GM18499 (cell line): ENCODE measurements around the gene NXPE2.
"Not testable (repeated sequence)": the region's sequence is repeated elsewhere in the genome, so short reads cannot be mapped to it uniquely, and the experiment has no call there.

Experiments
- ATAC-seq: cut with Tn5 transposase; IDR thresholded peaks from one replicate; pipeline ENCODE4 v1.9.1; 2021; ENCODE audit warnings: moderate number of reproducible peaks; ENCODE audit not compliant: insufficient read depth, unreplicated experiment

Gene NXPE2

GRCh38 chr11:114678125-114679036 lies at the start of gene NXPE2:
NXPE2 (plus strand) TSS chr11:114678527; CDS start chr11:114678576, 49 bp downstream.
- ATAC-seq = no peak

- ATAC-seq = not testable (repeated sequence)
Measured at GRCh38 chr11:114631445-114631965, 46.8 kb upstream of the NXPE2 start.

DNA sequence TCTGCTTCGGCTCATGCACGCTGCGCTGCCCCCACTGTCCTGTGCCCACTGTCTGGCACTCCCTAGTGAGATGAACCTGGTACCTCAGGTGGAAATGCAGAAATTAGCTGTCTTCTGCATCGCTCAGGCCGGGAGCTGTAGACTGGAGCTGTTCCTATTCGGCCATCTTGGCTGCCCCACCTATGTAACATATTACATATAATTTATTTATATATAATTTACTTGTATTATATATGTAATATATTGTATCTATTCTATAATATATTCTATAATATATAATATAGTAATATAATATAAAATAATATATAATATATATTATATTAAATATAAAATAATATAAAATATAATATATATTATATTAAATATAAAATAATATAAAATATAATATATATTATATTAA lies 38.9 kb upstream of the NXPE2 start:
- not testable (repeated sequence) for ATAC-seq

- ATAC-seq = no peak
Measured at GRCh38 chr11:114650661-114651060, 27.7 kb upstream of the NXPE2 start.

DNA sequence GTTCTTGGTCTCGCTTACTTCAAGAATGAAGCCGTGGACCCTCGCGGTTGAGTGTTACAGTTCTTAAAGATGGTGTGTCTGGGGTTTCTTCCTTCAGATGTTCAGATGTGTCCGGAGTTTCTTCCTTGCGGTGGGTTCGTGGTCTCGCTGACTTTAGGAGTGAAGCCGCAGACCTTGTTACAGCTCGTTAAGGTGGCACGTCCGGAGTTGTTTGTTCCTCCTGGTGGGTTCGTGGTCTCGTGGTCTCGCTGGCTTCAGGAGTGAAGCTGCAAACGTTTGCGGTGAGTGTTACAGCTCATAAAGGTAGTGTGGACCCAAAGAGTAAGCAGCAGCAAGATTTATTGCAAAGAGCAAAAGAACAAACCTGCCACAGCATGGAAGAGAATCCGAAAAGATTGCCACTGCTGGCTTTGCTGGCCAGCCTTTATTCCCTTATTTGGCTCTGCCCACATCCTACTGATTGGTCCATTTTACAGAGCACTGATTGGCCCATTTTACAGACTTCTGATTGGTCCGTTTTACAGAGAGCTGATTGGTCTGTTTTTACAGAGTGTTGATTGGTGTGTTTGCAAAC lies 27.1 kb upstream of the NXPE2 start:
- no peak for ATAC-seq

GRCh38 chr11:114653148-114653547 lies 25.2 kb upstream of the NXPE2 start:
- ATAC-seq = no peak

DNA sequence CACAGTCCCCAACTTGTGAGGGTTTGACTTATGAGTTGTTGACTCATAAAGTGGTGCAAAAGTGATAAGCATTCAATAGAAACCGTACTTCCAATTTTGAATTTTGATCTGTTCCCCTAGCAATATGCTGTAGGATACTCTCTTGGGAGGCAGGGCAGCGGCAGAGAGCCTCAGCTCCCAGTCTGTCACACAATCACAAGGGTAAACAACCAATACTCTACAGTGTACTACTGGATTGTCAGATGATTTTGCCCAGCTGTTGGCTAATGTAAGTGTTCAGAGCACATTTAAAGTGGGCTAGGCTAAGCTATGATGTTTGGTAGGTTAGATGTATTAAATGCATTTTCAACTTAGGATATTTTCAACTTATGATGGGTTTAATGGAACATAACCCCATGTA lies 13.7 kb upstream of the NXPE2 start:
- ATAC-seq = no peak

- no peak for ATAC-seq
Measured at GRCh38 chr11:114666760-114667159, 11.6 kb upstream of the NXPE2 start.

GRCh38 chr11:114668109-114668508 lies 10.2 kb upstream of the NXPE2 start:
- ATAC-seq = no peak

GRCh38 chr11:114673661-114674060 lies 4.7 kb upstream of the NXPE2 start:
- ATAC-seq = no peak

DNA sequence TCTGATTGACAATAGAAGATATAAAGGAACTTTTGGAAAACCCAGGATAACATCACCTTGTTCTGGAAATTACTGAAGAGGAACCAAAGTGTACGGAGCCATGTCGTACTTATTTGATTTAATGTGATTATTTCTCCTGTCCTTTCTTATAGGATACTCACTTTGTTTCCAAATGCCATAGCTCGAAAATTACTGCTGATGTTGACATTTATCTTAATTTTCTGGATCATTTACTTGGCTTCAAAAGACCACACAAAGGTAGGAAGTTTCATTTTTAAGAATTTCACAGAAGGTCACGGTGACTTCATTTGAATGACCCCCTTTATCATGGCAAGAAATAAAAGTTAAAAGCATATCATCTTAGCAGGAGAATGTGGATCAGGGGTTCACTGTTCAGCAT lies 1.2 kb downstream of the NXPE2 start:
- no peak for ATAC-seq

DNA sequence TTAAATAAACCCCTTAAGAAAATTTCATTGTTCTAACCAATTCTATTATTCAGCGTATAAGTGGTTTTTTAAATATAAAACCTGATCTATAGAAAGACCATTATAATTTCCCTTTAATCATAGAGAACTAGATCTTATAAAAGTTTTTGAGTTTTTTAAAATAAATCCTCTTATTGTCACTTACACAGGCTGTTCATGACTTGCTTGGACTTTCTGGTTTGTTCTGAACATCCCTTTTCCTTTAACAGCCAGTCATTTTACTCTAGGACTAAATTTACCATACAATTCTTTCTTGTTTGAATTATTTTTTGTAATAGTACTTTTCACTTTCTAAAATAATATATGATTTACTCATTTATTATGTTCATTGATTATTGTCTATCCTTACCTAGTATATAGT lies 4.7 kb downstream of the NXPE2 start:
- ATAC-seq = no peak

- no peak for ATAC-seq
Measured at GRCh38 chr11:114684636-114685035, 6.3 kb downstream of the NXPE2 start.

GRCh38 chr11:114685097-114685496 lies 6.8 kb downstream of the NXPE2 start:
- no peak for ATAC-seq

GRCh38 chr11:114705280-114706024 lies 27.1 kb downstream of the NXPE2 start:
- ATAC-seq = no peak

DNA sequence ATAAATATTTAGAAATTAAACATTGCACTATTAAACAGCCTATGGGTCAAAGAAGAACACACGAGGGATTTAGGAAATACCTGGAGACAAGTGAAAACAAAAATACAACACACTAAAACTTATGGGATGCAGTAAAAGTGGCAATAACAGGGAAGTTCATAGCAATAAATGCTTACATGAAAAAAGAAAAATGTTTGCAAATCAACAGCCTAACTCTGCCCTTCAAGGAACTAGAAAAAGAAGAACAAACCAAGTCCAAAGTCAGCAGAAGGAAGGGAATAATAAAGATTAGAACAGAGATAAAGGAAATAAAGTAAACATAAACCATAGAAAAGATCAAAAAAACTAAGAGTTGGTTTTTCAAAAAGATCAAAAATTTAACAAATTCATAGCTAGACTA lies 31.6 kb downstream of the NXPE2 start:
- ATAC-seq = no peak

- ATAC-seq = no peak
Measured at GRCh38 chr11:114713756-114714155, 35.4 kb downstream of the NXPE2 start.

DNA sequence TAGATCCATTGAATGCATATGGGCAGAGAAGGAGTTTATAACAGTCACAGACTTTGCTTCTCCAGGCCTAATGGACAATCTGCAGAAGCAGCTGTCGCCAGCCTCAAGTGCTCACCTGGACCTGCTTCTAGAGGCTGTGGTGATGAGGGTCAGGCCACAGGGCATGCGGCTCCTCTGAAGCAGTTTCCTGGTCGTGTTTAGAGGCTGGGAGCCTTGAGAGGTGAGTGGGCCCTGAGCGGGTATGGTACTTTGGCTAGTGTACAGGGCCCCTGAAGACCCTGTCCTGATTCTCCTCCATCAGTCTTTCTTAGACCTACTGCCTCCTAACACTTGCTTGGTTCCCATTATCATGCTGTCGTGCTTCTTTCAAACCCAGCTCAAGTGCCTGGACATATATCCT lies 41.2 kb downstream of the NXPE2 start:
- no peak for ATAC-seq

DNA sequence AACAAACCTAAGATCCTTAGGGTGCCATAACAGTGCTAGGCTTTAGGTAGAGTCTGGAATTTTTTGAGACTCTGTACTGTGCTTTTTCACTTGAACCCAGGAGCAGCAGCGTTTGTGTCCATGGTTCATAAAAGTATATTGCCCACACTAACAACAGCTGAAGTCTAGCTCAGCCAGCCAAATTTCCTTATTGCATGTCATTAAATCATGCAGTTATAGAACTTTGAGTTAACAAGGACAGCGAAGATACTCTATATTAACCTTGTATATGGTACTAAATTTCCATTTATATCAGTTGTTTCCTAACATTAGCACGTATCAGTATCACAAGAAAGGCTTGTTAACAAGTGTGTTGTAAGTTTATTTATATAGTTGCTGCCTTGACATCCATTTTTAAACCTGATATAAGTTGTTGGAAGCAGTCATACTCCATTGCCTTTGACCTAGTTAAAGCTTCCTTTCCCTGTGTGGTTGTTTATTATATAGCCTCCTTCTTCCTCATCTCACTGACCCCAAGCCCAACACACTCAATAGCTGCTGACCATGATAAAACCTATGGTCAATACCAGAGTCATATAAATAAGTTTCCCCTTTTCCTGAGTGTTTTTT lies 46.7 kb downstream of the NXPE2 start:
- ATAC-seq = no peak

DNA sequence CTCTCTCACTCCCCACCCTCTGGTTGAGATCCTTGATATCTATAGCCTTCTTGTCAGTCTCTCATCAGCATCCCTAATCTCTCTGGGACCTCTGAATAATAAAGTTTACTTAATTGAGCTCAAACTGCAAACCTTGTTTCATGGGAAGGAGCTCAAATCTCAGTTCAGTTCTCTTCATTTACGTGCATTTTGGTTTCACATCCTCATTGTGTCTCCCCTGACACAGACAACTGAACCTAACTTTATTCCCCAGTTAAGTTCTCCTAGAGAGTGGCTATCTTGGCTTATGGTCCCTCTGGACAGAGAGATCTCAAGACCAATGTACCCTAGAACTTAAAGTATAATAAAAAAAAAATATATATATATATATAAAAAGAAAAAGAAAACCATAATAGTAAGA lies 47.3 kb downstream of the NXPE2 start:
- no peak for ATAC-seq
